Endodermal cell (in vitro differentiated cells): ENCODE measurements around the gene TMEM198. TPM values are rescaled to one million over a fixed set of nuclear protein-coding genes. Genes with fewer than 3 reads are reported as not detected.

Experiments used
- DNase-seq: peaks from one replicate; pipeline ENCODE4 v3.0.0-alpha.2; 2017
- H3K27ac ChIP-seq: 2 replicates; pipeline ENCODE4 v1.5.1; 2013; ENCODE audit warnings: mild to moderate bottlenecking, low read depth, low read length, moderate library complexity
- H3K27me3 ChIP-seq: 2 replicates; pipeline ENCODE4 v1.6.1; 2013; ENCODE audit warnings: mild to moderate bottlenecking, low read length, moderate library complexity; ENCODE audit not compliant: insufficient read depth, control insufficient read depth, poor library complexity, severe bottlenecking
- H3K36me3 ChIP-seq: 2 replicates; pipeline ENCODE4 v1.7.0; 2013; ENCODE audit warnings: mild to moderate bottlenecking, low read length, moderate library complexity; ENCODE audit not compliant: control insufficient read depth, insufficient read depth
- H3K4me1 ChIP-seq: one replicate; pipeline ENCODE4 v1.7.0; 2013; ENCODE audit warnings: low read length; ENCODE audit not compliant: control insufficient read depth, insufficient read depth
- H3K4me3 ChIP-seq: 2 replicates; pipeline ENCODE4 v1.5.1; 2013; ENCODE audit warnings: mild to moderate bottlenecking, low read length, moderate library complexity
- H3K9ac ChIP-seq: 2 replicates; pipeline ENCODE4 v1.6.1; 2013; ENCODE audit warnings: mild to moderate bottlenecking, low read length, moderate library complexity; ENCODE audit not compliant: poor library complexity, severe bottlenecking; ENCODE audit errors: extremely low read depth
- H3K9me3 ChIP-seq: 2 replicates; pipeline ENCODE4 v1.6.1; 2013; ENCODE audit warnings: mild to moderate bottlenecking, low read length, moderate library complexity; ENCODE audit not compliant: control insufficient read depth
- H3K27ac Mint-ChIP-seq: 2 replicates; pipeline ENCODE4 v1.8.0; 2020; ENCODE audit warnings: mixed read lengths
- H3K27me3 Mint-ChIP-seq: 2 replicates; pipeline ENCODE4 v1.8.0; 2021; ENCODE audit warnings: mild to moderate bottlenecking, mixed read lengths; ENCODE audit not compliant: insufficient read depth
- H3K36me3 Mint-ChIP-seq: 2 replicates; pipeline ENCODE4 v1.8.0; 2020; ENCODE audit warnings: low read depth, mixed read lengths
- H3K4me1 Mint-ChIP-seq: 2 replicates; pipeline ENCODE4 v1.8.0; 2020; ENCODE audit warnings: mixed read lengths
- H3K4me3 Mint-ChIP-seq: 2 replicates; pipeline ENCODE4 v1.8.0; 2020; ENCODE audit warnings: mild to moderate bottlenecking, moderate library complexity, mixed read lengths
- H3K9me3 Mint-ChIP-seq: 2 replicates; pipeline ENCODE4 v1.8.0; 2020; ENCODE audit warnings: mild to moderate bottlenecking, mixed read lengths
- CTCF ChIP-seq: fragments of 200-600 bp; sonication (generic); conservative IDR thresholded peaks from 2 replicates; pipeline ENCODE4 v1.5.0; 2021; ENCODE audit warnings: antibody characterized with exemption, mild to moderate bottlenecking
- WGBS, 2 experiments: methylation state at CpG; one replicate each; pipeline versions ENCODE4 v1.1.5 to v1.1.7; 2013; ENCODE audit warnings: missing lambda C conversion rate in 2 of 2, mixed read lengths in 1 of 2; ENCODE audit not compliant: insufficient coverage in 1 of 2, insufficient read length in 1 of 2; 5-methylcytosine and 5-hydroxymethylcytosine counted together
- total RNA-seq, 2 donors: library from RNA; stranded (reverse); fragmentation: NEBNext Ultra II Directional in 1 of 2; extraction: Animal tissue kit (Norgen Biotek cat#: 25700) in 1 of 2; gene quantifications; 2 replicates in 1 of 2; 3 replicates in 1 of 2; pipeline ENCODE4 v1.2.1, GENCODE V29; 2021

The TMEM198 gene
- total RNA-seq, 2 donors from 2014 or later, result 2.6 to 3.9 TPM

- TF ChIP-seq CTCF, result no peak
- Histone ChIP-seq H3K4me1 (no peaks in the 10 kb centered on the region), H3K9me3 (no peaks in the 10 kb centered on the region), H3K27me3 (no peaks in the 10 kb centered on the region), H3K9ac (peak within 1 kb of the TSS; percentile 44), H3K27ac (peak within 1 kb of the TSS; percentile 34), H3K36me3 (peaks cover 13% of the 10 kb centered on the region), H3K4me3 (peak within 1 kb of the TSS; percentile 76)
- peak; percentile 96 for DNase-seq
- Mint-ChIP-seq H3K4me1 (peaks cover 22% of the 10 kb centered on the region), H3K27me3 (peaks cover 7% of the 10 kb centered on the region), H3K4me3 (peak within 1 kb of the TSS; percentile 63), H3K27ac (peak within 1 kb of the TSS; percentile 71), H3K36me3 (peaks cover 28% of the 10 kb centered on the region), H3K9me3 (no peaks in the 10 kb centered on the region)
- whole genome bisulfite sequencing, 2 experiments, result 3 to 7% methylated on average over 14 to 40 of the region's 42 CpGs
Measured at GRCh38 chr2:219571311-219572236, 27.7 kb downstream of the TMEM198 start, which contains the start of gene OBSL1. Gene OBSL1 (minus strand): TSS chr2:219571539. CDS start chr2:219571232, 307 bp downstream.

- Histone ChIP-seq H3K4me1 (no peaks in the 10 kb centered on the region), H3K27ac (peak within 1 kb of the TSS; percentile 34), H3K9me3 (no peaks in the 10 kb centered on the region), H3K27me3 (no peaks in the 10 kb centered on the region), H3K4me3 (peak within 1 kb of the TSS; percentile 76), H3K36me3 (peaks cover 13% of the 10 kb centered on the region), H3K9ac (peak within 1 kb of the TSS; percentile 44)
- WGBS, 2 experiments, result 87 to 100% methylated on average over 3 to 13 of the region's 13 CpGs
- DNase-seq, result peak; percentile 70
- no peak for TF ChIP-seq CTCF
- Mint-ChIP-seq H3K27me3 (peaks cover 10% of the 10 kb centered on the region), H3K27ac (peak within 1 kb of the TSS; percentile 71), H3K4me1 (peaks cover 29% of the 10 kb centered on the region), H3K36me3 (peaks cover 22% of the 10 kb centered on the region), H3K4me3 (peak within 1 kb of the TSS; percentile 63), H3K9me3 (no peaks in the 10 kb centered on the region)
Measured at GRCh38 chr2:219572237-219573001, 28.6 kb downstream of the TMEM198 start, which contains the start of gene INHA. Gene INHA (plus strand): TSS chr2:219572310. CDS start chr2:219572375, 65 bp downstream.

- H3K36me3 Mint-ChIP-seq, result peaks cover 14% of the 10 kb centered on the region
- Histone ChIP-seq H3K36me3 (peaks cover 13% of the 10 kb centered on the region), H3K27ac (no peak overlapping the region), H3K9me3 (no peaks in the 10 kb centered on the region), H3K4me1 (no peaks in the 10 kb centered on the region), H3K9ac (no peak overlapping the region), H3K4me3 (no peak overlapping the region), H3K27me3 (no peaks in the 10 kb centered on the region)
- 79 to 100% methylated on average over 4 to 5 of the region's 5 CpGs for WGBS, 2 experiments
- H3K9me3 Mint-ChIP-seq, result no peaks in the 10 kb centered on the region
- peaks cover 10% of the 10 kb centered on the region for H3K27me3 Mint-ChIP-seq
- H3K27ac Mint-ChIP-seq, result no peak overlapping the region
- H3K4me3 Mint-ChIP-seq, result no peak overlapping the region
- H3K4me1 Mint-ChIP-seq, result peaks cover 29% of the 10 kb centered on the region
- TF ChIP-seq CTCF, result no peak
- DNase-seq, result no peak
Measured at GRCh38 chr2:219573166-219573565, 29.3 kb downstream of the TMEM198 start.
